H9 (cell line): Measurements from ENCODE around the gene LHX1. TPM values are rescaled to one million over a fixed set of nuclear protein-coding genes. Genes with fewer than 3 reads are reported as not detected.

Experiments used
- DNase-seq: peaks from one replicate; pipeline ENCODE4 v3.0.0-alpha.2; 2017
- H2AFZ ChIP-seq: one replicate; pipeline ENCODE4 v1.6.1; 2013; ENCODE audit warnings: mild to moderate bottlenecking, low read length, control low read depth, moderate library complexity
- H2AK5ac ChIP-seq: 2 replicates; pipeline ENCODE4 v1.6.1; 2013; ENCODE audit warnings: low read length, control low read depth, mixed read lengths; ENCODE audit not compliant: insufficient read length
- H2BK120ac ChIP-seq: one replicate; pipeline ENCODE4 v1.6.1; 2013; ENCODE audit warnings: low read depth, mild to moderate bottlenecking, low read length, control low read depth, inconsistent platforms; ENCODE audit not compliant: poor library complexity, severe bottlenecking
- H2BK12ac ChIP-seq: 2 replicates; pipeline ENCODE4 v1.6.1; 2013; ENCODE audit warnings: low read length, control low read depth, mixed read lengths, low read depth; ENCODE audit not compliant: insufficient read length
- H2BK15ac ChIP-seq: 2 replicates; pipeline ENCODE4 v1.6.1; 2013; ENCODE audit warnings: low read depth, low read length, control low read depth
- H2BK20ac ChIP-seq: one replicate; pipeline ENCODE4 v1.6.1; 2013; ENCODE audit warnings: low read depth, mild to moderate bottlenecking, low read length, control low read depth, inconsistent platforms; ENCODE audit not compliant: poor library complexity, severe bottlenecking
- H2BK5ac ChIP-seq: 2 replicates; pipeline ENCODE4 v1.6.1; 2013; ENCODE audit warnings: low read length, control low read depth, mixed read lengths; ENCODE audit not compliant: insufficient read length
- H3K14ac ChIP-seq: 2 replicates; pipeline ENCODE4 v1.6.1; 2013; ENCODE audit warnings: low read length, control low read depth; ENCODE audit not compliant: insufficient read depth
- H3K18ac ChIP-seq: 2 replicates; pipeline ENCODE4 v1.6.1; 2013; ENCODE audit warnings: low read depth, mild to moderate bottlenecking, mixed read lengths, low read length, control low read depth; ENCODE audit not compliant: insufficient read length
- H3K23ac ChIP-seq: 2 replicates; pipeline ENCODE4 v1.6.1; 2013; ENCODE audit warnings: low read length, control low read depth, mixed read lengths, low read depth; ENCODE audit not compliant: insufficient read length
- H3K23me2 ChIP-seq: 2 replicates; pipeline ENCODE4 v1.6.1; 2013; ENCODE audit warnings: low read depth, mild to moderate bottlenecking, mixed read lengths, low read length, control low read depth; ENCODE audit not compliant: insufficient read length, poor library complexity, severe bottlenecking
- H3K27ac ChIP-seq: 2 replicates; pipeline ENCODE4 v1.5.1; 2013; ENCODE audit warnings: low read length, control low read depth, mixed read lengths, low read depth; ENCODE audit not compliant: insufficient read length
- H3K27me3 ChIP-seq: 2 replicates; pipeline ENCODE4 v1.6.1; 2013; ENCODE audit warnings: low read length, control low read depth, inconsistent platforms; ENCODE audit not compliant: insufficient read depth
- H3K4ac ChIP-seq: 2 replicates; pipeline ENCODE4 v1.6.1; 2013; ENCODE audit warnings: low read depth, mild to moderate bottlenecking, control low read depth, inconsistent platforms, low read length, moderate library complexity
- H3K4me1 ChIP-seq: 2 replicates; pipeline ENCODE4 v1.6.1; 2013; ENCODE audit warnings: low read length, control low read depth, inconsistent platforms; ENCODE audit not compliant: insufficient read depth
- H3K4me2 ChIP-seq: 2 replicates; pipeline ENCODE4 v1.6.1; 2013; ENCODE audit warnings: low read length, control low read depth, mixed read lengths; ENCODE audit not compliant: insufficient read length, insufficient read depth
- H3K56ac ChIP-seq: 2 replicates; pipeline ENCODE4 v1.6.1; 2013; ENCODE audit warnings: low read depth, mild to moderate bottlenecking, mixed read lengths, low read length, control low read depth; ENCODE audit not compliant: insufficient read length
- H3K79me1 ChIP-seq: 2 replicates; pipeline ENCODE4 v1.6.1; 2013; ENCODE audit warnings: low read depth, mild to moderate bottlenecking, moderate library complexity, low read length, control low read depth, inconsistent platforms; ENCODE audit not compliant: insufficient read depth, poor library complexity, severe bottlenecking
- H3K79me2 ChIP-seq: 2 replicates; pipeline ENCODE4 v1.6.1; 2013; ENCODE audit warnings: low read length, control low read depth, inconsistent platforms; ENCODE audit not compliant: insufficient read depth
- H3K9ac ChIP-seq: 2 replicates; pipeline ENCODE4 v1.6.1; 2013; ENCODE audit warnings: low read length, control low read depth, mixed read lengths; ENCODE audit not compliant: insufficient read length; ENCODE audit errors: extremely low read depth
- H3K9me3 ChIP-seq: one replicate; pipeline ENCODE4 v1.6.1; 2013; ENCODE audit warnings: low read depth, low read length, inconsistent platforms; ENCODE audit not compliant: control insufficient read depth
- H3T11ph ChIP-seq: one replicate; pipeline ENCODE4 v1.6.1; 2013; ENCODE audit warnings: mild to moderate bottlenecking, low read length, control low read depth, inconsistent platforms
- H4K20me1 ChIP-seq: one replicate; pipeline ENCODE4 v1.6.1; 2013; ENCODE audit not compliant: control insufficient read depth, insufficient read length, insufficient read depth
- H4K5ac ChIP-seq: 2 replicates; pipeline ENCODE4 v1.6.1; 2013; ENCODE audit warnings: low read depth, mild to moderate bottlenecking, mixed read lengths, low read length, control low read depth; ENCODE audit not compliant: insufficient read length
- H4K8ac ChIP-seq: replicated peaks from 2 replicates; pipeline ENCODE4 v1.6.1; 2013; ENCODE audit warnings: low read length, control low read depth, mixed read lengths, low read depth; ENCODE audit not compliant: insufficient read length
- H4K91ac ChIP-seq: 2 replicates; pipeline ENCODE4 v1.6.1; 2013; ENCODE audit warnings: low read depth, mild to moderate bottlenecking, moderate library complexity, mixed read lengths, low read length, control low read depth; ENCODE audit not compliant: insufficient read length
- H3K27ac Mint-ChIP-seq, 3 experiments: 2 replicates in 2 of 3; 3 replicates in 1 of 3; pipeline ENCODE4 v1.8.0; 2020 to 2021; ENCODE audit warnings: mixed read lengths in 3 of 3, mild to moderate bottlenecking in 1 of 3, moderate library complexity in 1 of 3
- H3K27me3 Mint-ChIP-seq: 2 replicates; pipeline ENCODE4 v1.8.0; 2021; ENCODE audit warnings: low read depth, mild to moderate bottlenecking, moderate library complexity, mixed read lengths
- H3K36me3 Mint-ChIP-seq, 3 experiments: 2 replicates in 2 of 3; 3 replicates in 1 of 3; pipeline ENCODE4 v1.8.0; 2020 to 2021; ENCODE audit warnings: low read depth in 3 of 3, mixed read lengths in 3 of 3; ENCODE audit not compliant: insufficient read depth in 1 of 3
- H3K4me1 Mint-ChIP-seq, 2 experiments: 2 replicates each; pipeline ENCODE4 v1.8.0; 2020; ENCODE audit warnings: mixed read lengths in 2 of 2
- H3K4me3 Mint-ChIP-seq, 2 experiments: 2 replicates in 1 of 2; 3 replicates in 1 of 2; pipeline ENCODE4 v1.8.0; 2020 to 2021; ENCODE audit warnings: mild to moderate bottlenecking in 2 of 2, mixed read lengths in 2 of 2, moderate library complexity in 1 of 2
- H3K9me3 Mint-ChIP-seq, 2 experiments: 2 replicates in 1 of 2; 3 replicates in 1 of 2; pipeline ENCODE4 v1.8.0; 2020; ENCODE audit warnings: mild to moderate bottlenecking in 2 of 2, mixed read lengths in 2 of 2, moderate library complexity in 1 of 2
- CTCF ChIP-seq: fragments of 200-600 bp; sonication (generic); conservative IDR thresholded peaks from 3 replicates; pipeline ENCODE4 v1.8.0; 2021; ENCODE audit warnings: antibody characterized with exemption, mild to moderate bottlenecking
- WGBS: extraction: QIAGEN DNeasy Blood & Tissue Kit; methylation state at CpG from one replicate; pipeline ENCODE4 v1.1.7; 2013; ENCODE audit warnings: missing lambda C conversion rate, low lambda C conversion rate, mixed read lengths; ENCODE audit not compliant: insufficient read length; ENCODE audit errors: extremely low coverage; 5-methylcytosine and 5-hydroxymethylcytosine counted together
- total RNA-seq: library from RNA; stranded (reverse); gene quantifications from 2 replicates; pipeline ENCODE4 v1.2.1, GENCODE V29; 2021

LHX1 gene
- total RNA-seq, 1 experiment from 2014 or later = 0.22 TPM

GRCh38 chr17:36971508-36971907, 34.2 kb downstream of the LHX1 start:
- Histone ChIP-seq H3K18ac (no peak overlapping the region), H2BK5ac (no peak overlapping the region), H2BK20ac (no peak overlapping the region), H2BK120ac (no peak overlapping the region), H3K23ac (no peak overlapping the region), H3K14ac (no peak overlapping the region), H2AFZ (no peak overlapping the region), H3K9me3 (no peaks in the 10 kb centered on the region), H3K27ac (no peak overlapping the region), H3K4ac (no peak overlapping the region), H4K8ac (no peak overlapping the region), H3K79me1 (peaks cover 2% of the 10 kb centered on the region), H2AK5ac (no peak overlapping the region), H3K79me2 (no peaks in the 10 kb centered on the region), H2BK15ac (no peak overlapping the region), H4K20me1 (no peaks in the 10 kb centered on the region), H3K4me1 (no peaks in the 10 kb centered on the region), H3K9ac (no peak overlapping the region), H4K5ac (no peak overlapping the region), H4K91ac (no peak overlapping the region), H3K4me2 (no peak overlapping the region), H2BK12ac (no peak overlapping the region), H3T11ph (no peak overlapping the region), H3K27me3 (no peaks in the 10 kb centered on the region), H3K56ac (no peak overlapping the region), H3K23me2 (no peaks in the 10 kb centered on the region)
- Mint-ChIP-seq H3K36me3 (peaks cover 10 to 27% (median 26%) of the 10 kb centered on the region in 3 experiments; a peak in 6 of 7 replicates), H3K27ac (no peak overlapping the region; a peak in 1 of 7 replicates), H3K4me1 (peaks cover 9 to 15% of the 10 kb centered on the region in 2 experiments), H3K27me3 (no peaks in the 10 kb centered on the region), H3K9me3 (no peaks in the 10 kb centered on the region), H3K4me3 (no peak overlapping the region)
- no peak for DNase-seq
- no peak for TF ChIP-seq CTCF
- WGBS = no CpG with 5 or more reads among the region's 4 CpGs
